Stimulated activated CD4-positive, alpha-beta T cell treated with anti-CD3 and anti-CD28 coated beads, Interleukin-1b, Interleukin-23, amount 100 ng/mL, for 24 hours (primary cell): ENCODE measurements around the gene C2orf15.
"Not testable (repeated sequence)": the region's sequence is repeated elsewhere in the genome, so short reads cannot be mapped to it uniquely, and the experiment has no call there.

Experiments used
- DNase-seq, 4 experiments: peaks; one replicate each; pipeline ENCODE4 v3.0.0-alpha.2; 2020; ENCODE audit warnings: low read depth in 4 of 4, low spot score in 1 of 4

The C2orf15 gene

DNA sequence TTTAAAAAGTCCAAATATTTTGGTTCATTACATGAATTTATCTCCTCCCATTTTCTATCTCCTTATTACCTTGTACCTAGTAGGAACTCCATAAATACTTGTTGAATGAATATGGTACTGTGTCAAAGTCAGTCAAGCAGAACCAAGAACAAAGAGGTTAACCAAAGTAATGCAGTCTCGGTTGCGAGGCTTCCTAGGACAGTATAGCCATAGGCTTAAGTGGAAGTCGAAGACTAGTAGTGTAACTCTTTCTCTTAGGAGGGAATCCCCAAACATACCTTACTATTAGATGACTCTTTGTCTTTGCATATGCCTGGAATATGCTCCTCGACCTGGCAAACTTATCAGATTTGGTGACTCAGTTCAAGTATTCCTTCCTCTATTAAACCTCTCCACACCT is 18.1 kb downstream of the C2orf15 start:
- no peak for DNase-seq

DNA sequence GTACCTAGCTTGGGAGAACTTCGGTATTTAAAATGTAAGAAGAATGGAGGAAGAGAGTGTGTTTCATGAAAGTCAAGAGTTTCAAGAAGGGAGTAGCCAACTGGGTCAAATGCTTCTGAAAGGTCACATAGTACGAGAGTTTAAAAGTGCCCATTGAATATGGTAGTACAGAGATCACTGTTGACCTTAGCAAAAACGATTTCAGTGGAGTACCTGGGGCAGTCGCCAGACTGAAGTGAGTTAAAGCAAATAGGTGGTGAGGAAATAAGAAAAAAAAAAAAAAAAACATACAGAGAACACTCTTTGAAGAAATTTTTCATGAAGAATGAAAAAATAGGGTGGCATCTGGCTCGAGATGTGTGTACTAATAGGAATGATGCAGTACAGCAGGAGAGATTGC is 24.7 kb downstream of the C2orf15 start:
- DNase-seq = no peak

- DNase-seq = no peak
Observed at GRCh38 chr2:99169534-99169933, 28.0 kb downstream of the C2orf15 start.

DNA sequence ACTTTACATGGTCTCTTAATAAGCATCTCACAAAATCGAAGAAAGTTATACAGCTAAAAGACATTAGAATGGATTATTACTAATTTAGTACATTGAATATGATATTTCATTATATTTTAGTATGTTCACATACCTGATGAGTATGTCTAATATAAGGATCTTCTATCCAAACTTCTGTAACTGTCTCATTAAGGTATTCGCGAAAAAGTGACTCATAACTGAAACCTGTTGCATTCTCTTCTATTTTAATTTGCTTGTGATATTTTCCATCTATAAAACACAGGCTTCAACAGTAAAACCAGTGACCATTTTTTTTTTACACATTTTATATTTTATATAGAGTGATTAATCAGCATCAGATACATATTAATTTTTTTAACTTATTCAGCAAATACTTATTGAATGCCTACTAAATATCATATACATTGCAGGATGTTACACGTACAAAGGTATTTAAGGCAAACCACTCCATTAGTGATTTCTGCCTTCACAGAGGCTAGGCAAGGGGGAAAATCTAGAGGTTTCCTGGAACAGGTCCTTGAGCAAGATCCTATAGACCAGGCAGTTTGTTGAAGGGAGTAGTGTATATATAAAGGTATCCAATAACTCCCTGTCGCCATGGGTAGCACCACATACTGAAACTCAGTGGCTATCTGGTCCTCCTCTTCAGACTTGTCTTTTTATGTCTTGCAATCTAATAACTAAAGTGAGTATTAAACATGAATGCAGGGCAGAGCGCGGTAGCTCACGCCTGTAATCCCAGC is 30.1 kb downstream of the C2orf15 start:
- no peak for DNase-seq

DNA sequence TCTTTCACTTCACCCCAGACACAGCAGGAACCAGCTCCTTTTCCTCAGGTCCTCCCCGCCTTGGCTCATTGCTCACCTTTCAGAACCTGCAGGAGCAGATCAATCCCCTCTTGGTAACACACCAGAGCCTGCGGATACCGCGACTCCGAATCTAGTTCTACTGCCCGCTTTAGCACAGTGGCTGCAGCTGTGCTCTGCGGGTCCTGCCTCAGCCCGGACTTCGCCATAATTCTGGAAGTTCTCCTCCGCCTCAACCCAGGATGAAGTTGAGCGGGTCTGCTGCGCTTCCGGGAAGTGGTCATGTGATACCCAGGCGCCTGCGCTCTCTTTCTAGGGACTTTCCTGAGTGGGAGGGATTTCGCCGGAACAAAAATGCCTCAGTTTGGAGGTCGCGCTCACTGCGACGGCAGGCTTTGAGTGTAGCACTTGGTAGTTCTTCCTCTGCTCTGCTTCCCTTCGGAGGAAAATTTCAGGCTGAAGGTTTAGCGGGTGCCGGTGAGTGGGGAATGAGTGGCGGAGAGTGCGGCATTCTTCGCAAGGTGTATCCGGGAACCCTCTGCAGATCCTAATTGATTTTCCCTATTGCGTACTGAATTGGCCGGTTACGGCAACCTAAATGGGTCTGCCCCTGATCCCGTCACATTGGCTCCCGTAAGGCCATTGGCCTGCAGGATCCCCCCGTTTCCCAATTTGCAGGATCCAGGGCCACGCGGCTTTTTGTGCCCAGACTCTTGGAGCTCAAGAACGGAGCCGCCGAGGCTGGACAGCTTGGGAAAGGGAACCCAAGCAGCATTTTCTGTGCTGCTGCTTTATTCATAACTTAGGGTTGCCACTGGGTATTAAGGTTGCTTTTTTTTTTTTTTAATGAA is 39.5 kb downstream of the C2orf15 start, which contains the start of the genes MITD1 and MRPL30:
Gene MITD1, minus strand, starts transcription at position 304 of the 869 bp plus-strand sequence. Its CDS starts 77 bp downstream, at position 227.
Gene MRPL30, plus strand, starts transcription at position 430 of the 869 bp plus-strand sequence. CDS start 5,020 bp downstream, outside the sequence.
- peak; percentile 63 to 81 (median 74) for DNase-seq

- no peak for DNase-seq
Observed at GRCh38 chr2:99181624-99182000, 40.1 kb downstream of the C2orf15 start.

DNA sequence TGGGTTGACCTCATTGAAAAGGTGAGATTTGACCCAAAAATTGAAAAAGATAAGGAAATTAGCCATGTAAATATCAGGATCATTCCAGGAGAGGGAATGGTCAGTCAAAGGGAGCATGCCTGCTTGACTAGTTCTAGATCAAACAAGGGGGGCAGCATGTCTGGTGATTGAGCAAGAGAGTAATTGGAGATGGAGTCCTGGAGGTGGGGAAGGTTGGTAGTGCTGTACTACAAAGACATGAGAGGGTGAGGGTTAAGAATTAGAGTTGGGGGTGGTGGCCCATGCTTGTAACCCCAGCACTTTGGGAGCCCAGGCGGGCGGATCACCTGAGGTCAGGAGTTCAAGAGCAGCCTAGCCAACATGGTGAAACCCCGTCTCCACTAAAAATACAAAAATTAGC is 41.5 kb downstream of the C2orf15 start:
- DNase-seq = no peak

- no peak for DNase-seq
Observed at GRCh38 chr2:99184811-99185210, 43.3 kb downstream of the C2orf15 start.

DNA sequence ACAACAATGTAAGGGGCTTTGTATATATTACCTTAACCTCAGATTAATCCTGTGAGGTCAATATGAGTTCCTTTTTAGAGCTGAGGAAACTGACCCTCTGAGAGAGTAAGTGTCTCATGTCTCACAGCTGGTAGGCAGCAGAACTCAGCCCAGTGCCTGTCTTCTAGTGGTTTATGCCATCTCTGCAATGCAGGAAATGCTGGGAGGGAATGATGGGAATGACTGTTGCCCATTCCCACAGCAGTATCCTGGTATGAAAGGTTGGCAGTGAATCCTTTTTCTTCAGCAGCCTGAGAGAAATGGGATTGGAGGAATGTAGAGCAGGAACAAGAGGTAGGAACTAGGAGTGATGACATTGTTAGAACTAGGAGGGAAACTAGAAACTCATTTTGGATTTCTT is 45.5 kb downstream of the C2orf15 start:
- no peak for DNase-seq

- DNase-seq = no peak
Observed at GRCh38 chr2:99188357-99188756, 46.9 kb downstream of the C2orf15 start.

DNA sequence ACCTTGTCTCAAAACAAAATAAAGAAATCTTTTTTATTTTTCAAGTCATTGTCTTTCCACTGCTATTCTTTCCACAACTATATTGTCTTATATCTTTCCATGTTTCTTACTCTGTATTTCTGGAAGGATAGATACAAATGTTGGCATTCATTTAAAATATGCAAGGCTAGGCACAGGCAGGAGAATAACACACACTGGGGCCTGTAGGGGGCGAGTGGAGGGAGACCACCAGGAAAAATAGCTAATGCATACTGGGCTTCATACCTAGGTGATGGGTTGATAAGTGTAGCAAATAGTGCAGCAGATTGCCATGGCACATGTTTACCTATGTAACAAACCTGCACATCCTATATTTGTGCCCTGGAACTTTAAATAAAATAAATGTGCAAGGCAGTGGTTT is 49.0 kb downstream of the C2orf15 start:
- DNase-seq = no peak

DNA sequence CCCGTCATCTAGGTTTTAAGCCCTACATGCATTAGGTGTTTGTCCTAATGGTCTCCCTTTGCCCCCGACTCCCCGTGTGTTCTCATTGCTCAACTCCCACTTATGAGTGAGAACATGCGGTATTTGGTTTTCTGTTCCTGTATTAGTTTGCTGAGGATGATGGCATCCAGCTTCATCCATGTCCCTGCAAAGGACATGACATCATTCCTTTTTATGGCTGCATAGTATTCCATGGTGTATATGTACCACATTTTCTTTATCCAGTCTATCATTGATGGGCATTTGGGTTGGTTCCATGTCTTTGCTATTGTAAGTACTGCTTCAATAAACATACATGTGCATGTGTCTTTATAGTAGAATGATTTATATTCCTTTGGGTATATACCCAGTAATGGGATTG is 50.9 kb downstream of the C2orf15 start:
- DNase-seq = not testable (repeated sequence)

DNA sequence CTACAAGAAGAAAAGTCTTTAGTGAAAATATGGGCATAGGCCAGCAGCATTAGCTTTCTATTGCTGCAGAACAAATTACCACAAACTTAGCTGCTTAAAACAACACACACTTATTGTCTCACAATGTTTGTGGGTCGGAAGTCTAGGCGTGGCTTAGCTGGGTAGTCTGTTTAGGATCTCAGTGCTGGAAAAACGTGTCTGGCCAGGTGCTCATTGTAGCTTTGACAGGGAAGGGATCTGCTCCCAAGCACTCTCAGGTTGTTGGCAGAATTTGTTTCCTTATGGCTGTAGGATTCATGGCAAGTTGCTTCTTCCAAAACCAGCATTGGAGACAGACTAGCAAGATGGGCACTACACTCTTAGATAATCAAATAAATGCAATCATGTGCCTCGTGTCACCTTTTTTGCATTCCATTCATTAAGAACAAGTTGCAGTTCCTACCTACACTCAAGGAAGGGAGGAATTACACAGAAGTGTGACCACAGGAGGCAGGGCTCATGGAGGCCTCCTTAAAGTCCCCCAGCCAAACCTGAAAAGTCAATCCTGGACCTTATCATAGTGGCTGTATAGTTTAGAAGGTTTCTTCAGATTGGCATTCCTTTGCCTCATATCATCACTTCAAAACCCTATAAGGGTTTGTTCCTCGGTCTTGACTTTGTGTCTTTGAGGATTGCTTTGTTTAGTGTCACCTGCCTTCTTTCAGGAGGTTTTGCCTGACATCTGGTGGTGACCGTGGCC is 56.8 kb downstream of the C2orf15 start:
- DNase-seq = no peak

- no peak for DNase-seq
Observed at GRCh38 chr2:99200076-99200800, 58.7 kb downstream of the C2orf15 start.
